GM19324 (cell line): ENCODE measurements around the gene KASH5.
"Not testable (repeated sequence)": the region's sequence is repeated elsewhere in the genome, so short reads cannot be mapped to it uniquely, and the experiment has no call there.

Experiments used
- ATAC-seq: cut with Tn5 transposase; IDR thresholded peaks from one replicate; pipeline ENCODE4 v1.9.1; 2021; ENCODE audit warnings: mild to moderate bottlenecking, moderate library complexity; ENCODE audit not compliant: unreplicated experiment, low FRiP score

KASH5 gene

DNA sequence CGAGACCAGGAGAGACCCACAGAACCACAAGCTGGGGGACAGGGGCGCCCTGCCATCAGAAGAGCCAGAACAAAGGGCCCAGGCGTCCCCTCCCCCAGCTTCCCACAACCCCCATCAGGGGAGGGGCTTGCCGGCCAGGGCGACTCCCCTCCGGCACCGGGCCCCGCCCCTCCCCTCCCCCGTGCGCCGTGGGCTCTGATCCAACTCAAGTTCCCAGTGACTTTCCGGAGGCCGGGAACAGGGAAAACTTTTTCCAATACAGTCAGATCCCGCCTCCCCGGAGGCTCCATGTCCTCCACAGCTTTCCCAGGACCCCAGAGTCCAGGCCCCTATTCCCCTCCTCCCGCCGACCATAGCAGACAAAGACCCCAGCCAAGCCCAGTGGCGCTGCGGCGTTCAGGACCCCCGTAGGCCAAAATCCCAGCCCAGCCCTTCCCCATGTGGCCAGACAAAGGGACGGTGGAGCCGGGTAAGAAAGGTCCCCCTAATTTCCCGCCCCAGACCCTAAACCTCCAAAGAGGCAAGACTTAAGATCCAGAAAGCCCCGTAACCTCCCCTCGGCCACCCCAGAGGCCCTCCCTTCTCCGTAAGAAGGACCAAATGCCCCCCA is 26.5 kb upstream of the KASH5 start:
- ATAC-seq, result no peak

DNA sequence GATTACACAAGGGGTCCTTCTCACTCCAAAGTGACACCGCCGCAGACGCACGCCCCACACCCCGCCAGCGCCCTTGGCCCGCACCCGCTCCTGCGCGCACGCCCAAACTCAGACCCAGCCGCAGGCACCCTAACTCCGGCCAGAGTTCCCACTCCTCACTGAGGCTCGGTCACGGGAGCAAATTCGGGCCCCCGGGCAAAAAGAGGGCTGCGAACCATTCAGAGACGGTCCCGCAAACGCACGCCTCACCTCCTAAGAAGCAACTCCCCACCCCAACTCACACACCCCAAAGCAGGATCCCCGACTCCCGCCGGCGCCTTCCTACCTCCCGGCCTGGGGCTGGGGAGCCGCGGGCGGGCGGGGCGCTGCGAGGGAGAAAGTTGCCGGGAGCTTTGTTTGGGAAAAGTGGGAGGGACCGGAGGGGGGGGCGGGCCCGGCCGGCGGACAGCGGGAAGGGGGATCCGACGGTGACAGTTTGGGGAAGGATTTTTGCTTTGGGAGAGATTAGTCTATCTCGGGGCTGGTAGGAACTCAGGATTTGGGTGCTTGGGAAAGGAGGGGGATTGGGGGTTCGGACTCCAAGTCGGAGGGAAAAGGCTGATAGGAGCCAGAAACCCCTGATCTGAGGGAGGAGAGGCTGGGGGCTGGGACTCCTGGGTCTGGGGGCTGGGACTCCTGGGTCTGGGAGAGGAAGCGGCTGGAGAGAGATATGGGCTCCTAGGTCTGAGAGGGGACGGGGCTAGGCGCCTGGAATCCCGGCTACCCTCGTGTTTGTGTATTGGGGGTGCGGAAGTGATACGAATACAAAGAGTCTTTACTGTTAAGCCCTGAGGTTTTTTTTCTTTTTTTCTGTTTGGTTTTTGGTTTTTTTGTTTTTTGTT is 25.8 kb upstream of the KASH5 start, which contains the start of gene TEAD2:
Gene TEAD2 (minus strand): TSS at position 369 of the 881 bp plus-strand sequence. CDS start 2,341 bp downstream, outside the sequence.
- ATAC-seq, result no peak

DNA sequence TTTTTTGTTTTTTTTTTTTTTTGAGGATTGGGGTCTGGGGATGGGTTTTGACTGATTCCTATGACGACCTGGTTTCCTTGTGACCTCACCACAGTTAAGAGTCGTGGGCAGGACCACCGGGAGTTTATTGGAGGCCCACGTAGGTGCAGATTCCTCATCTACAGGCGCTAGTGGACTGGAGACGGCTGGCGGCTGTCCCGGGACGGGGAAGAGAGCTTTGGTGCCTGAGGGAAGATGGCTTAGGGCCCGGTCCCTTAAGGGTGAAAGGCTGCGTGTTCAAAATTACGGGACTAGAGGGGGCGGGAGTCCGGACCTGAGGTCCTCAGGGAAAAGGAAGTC is 25.2 kb upstream of the KASH5 start:
- ATAC-seq, result no peak

GRCh38 chr19:49363268-49364082 is 24.6 kb upstream of the KASH5 start, which contains the start of gene DKKL1:
TSS of gene DKKL1 (plus strand) at chr19:49363877. CDS start at chr19:49363999, 122 bp downstream.
- ATAC-seq, result no peak

DNA sequence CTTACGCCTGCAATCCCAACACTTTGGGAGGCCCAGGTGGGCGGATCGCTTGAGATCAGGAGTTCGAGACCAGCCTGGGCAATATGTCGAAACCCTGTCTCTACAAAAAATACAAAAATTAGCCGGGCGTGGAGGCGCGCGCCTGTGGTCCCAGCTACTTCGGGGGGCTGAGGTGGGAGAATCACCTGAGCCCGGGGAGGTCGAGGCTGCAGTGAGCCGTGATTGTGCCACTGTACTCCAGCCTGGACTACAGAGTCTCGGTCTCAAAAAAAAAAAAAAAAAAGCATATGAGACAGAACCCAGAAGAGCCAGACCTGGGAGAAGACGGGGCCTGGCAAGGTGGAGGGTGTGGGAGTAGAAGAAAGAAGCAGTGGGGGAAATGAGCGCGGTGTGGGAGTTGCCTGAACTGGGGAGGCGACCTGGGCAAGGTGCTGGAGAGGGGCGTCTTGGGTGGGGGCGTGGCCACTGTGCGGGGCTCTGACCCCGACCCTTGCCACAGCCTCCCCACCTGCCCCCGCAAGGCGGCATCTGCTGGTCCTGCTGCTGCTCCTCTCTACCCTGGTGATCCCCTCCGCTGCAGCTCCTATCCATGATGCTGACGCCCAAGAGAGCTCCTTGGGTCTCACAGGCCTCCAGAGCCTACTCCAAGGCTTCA is 23.8 kb upstream of the KASH5 start:
- no peak for ATAC-seq

GRCh38 chr19:49366110-49366509 is 21.9 kb upstream of the KASH5 start:
- no peak for ATAC-seq

GRCh38 chr19:49368711-49369358 is 19.2 kb upstream of the KASH5 start:
- no peak for ATAC-seq

DNA sequence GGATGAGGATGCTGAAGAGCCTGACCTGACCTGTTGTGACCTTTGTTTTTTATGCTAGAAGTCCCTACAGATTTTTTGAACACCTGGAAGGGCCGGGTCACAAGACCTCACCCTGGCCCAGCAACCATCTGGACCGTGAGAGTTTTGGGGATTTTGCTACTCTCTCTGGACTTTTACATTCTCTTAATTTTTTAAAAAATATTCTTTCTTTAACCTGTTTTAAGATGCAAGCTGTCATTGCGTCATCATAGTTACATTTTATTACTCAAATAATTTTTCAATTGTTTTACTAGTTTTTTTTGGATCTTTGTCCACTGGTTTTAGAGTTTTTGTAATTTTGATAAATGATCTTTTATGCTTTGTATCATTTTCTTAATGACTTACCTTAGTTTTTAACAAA is 16.9 kb upstream of the KASH5 start:
- ATAC-seq, result no peak

DNA sequence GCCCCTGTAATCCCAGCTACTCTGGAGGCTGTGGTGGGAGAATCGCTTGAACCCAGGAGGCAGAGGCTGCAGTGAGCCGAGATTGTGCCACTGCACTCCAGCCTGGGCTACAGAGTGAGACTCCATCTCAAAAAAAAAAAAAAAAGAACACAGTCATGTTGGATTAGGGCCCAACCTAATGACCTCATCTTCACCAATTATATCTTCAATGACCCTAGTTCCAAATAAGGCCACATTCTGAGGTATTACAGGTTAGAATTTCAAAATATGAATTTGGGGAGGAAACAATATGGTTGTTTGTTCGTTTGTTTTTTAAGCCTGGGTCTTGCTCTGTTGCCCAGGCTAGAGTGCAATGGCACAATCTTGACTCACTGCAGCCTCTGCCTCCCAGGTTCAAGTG is 14.9 kb upstream of the KASH5 start:
- not testable (repeated sequence) for ATAC-seq

DNA sequence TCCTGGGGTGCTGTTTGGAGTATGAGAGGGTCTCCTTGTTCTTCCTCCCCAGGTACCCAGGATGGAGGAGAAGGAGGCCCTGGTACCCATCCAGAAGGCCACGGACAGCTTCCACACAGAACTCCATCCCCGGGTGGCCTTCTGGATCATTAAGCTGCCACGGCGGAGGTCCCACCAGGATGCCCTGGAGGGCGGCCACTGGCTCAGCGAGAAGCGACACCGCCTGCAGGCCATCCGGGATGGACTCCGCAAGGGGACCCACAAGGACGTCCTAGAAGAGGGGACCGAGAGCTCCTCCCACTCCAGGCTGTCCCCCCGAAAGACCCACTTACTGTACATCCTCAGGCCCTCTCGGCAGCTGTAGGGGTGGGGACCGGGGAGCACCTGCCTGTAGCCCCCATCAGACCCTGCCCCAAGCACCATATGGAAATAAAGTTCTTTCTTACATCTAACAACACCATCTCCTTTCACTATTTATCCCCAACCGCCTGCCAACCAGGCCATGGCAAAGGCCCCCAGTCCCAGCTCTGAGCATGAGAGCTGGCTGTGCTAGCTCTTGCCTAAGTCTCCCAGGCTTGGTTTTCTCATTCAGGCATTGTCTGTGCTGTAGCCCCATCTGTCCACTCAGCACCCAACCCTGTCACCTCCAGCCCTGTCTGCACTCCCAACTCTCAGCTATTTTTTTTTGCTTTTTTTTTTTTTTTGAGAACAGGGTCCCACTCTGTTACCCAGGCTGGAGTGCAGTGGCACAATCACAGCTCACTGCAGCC is 13.2 kb upstream of the KASH5 start:
- ATAC-seq, result no peak

DNA sequence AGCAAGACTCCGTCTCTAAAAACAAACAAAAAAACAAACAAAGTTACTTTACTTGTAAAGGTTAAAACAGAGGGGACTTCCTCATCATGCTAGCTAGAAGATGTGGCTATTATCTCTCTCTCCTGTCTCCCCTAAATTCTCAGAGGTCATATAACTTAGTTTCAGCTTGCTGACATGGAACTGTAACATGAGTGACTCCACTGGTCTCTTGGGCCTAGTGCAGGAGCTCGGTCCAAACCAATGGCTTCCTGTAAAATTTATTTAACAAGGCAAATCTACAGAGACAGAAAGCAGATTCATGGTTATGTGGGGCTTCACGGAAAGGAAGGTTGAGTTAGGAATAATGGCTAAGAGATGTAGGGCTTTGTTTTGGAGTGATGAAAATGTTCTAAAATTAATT is 9.5 kb upstream of the KASH5 start:
- ATAC-seq, result no peak

DNA sequence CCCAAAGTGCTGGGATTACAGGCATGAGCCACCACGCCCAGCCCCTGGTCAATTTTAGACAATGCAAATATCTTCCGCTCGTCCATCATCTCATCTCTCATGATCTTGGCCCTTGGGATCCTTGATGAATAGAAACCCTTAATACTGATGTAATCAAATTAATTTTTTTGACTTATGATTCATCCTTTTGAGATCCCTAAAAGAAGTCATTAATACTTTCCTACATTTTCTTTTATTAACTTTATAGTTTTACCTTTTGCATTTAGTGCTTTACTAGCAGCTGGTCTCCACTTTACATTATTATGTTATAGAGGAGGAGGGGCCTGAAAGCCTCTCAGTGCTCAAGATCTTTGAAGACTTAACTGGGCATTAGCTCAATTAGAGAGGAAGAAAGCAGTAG is 7.7 kb upstream of the KASH5 start:
- ATAC-seq, result no peak

DNA sequence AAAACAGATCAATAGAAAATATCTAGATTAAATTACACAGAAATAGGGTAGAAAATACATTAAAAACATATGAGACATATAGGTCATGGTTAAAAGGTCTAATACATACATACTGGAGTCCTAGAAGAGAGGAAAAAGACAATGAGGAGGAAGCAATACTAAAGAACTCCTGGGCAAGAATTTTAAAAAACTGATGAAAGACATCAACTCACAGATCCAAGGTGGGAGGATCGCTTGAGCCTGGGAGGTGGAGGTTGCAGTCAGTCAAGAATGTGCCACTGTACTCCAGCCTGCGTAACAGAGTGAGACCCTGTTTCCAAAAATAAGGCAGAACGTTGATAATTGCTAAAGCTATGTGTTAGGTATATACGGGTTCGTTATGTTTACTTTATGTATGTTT is 5.4 kb upstream of the KASH5 start:
- no peak for ATAC-seq

DNA sequence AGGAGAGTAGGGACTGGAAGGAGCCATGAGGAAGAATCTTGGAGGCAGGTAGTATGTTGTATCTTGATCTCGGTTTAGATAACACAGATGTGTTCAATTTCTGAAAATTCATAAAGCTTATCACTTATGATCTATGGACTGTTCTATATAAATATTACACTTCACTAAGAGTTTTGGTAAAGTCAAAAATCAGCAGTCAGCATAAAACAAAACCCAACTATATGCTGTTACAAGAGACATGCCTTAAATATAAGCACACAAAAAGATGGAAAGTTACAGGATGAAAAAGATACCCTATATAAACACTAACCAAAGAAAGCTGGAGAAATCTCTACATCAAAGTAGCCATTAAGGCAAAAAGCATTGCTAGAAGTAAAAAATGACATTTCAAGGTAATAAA is 4.5 kb upstream of the KASH5 start:
- ATAC-seq, result no peak

DNA sequence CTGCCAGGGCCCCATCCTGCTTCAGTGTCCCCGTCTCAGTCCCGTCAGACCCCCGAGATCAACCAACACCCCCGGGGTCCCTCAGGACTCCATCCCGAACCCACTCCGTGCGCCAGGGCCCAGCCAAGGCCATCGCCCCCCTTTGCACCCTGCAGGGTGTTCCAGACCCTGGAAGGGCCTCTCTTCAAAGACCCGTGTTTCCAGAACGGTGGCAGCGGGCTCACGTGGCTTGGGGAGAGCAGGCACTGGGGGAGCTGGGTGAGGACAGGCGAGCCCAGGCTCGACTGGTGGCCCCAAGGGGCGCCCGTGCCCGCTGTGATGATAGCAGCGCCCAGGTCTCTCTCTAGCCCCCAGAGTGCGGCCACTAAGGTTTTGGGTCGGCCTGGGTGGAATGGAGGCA is 1.4 kb downstream of the KASH5 start:
- ATAC-seq, result no peak

- ATAC-seq, result no peak
Measured at GRCh38 chr19:49390131-49390928, 2.3 kb downstream of the KASH5 start.

DNA sequence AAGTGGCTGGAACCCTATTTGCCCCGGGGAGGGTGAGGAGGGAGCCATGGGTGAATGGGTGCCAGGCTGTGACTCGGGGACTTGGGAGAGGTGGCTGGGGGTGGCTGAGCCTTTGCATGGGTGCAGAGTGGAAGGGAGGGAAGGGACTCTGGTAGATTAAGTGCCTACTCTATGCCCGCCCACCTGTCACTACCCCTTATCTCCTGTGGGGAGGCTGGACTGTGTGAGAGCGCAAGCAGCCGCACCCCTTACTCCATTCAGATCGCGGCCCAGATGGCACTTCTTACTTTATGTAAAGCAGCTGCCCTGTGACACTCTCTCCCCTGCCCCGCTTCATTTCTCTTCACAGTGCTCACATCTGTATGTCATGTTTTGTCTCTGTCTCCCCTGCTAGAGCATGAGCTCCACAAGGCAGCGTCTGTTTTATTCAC is 2.9 kb downstream of the KASH5 start:
- ATAC-seq, result no peak

DNA sequence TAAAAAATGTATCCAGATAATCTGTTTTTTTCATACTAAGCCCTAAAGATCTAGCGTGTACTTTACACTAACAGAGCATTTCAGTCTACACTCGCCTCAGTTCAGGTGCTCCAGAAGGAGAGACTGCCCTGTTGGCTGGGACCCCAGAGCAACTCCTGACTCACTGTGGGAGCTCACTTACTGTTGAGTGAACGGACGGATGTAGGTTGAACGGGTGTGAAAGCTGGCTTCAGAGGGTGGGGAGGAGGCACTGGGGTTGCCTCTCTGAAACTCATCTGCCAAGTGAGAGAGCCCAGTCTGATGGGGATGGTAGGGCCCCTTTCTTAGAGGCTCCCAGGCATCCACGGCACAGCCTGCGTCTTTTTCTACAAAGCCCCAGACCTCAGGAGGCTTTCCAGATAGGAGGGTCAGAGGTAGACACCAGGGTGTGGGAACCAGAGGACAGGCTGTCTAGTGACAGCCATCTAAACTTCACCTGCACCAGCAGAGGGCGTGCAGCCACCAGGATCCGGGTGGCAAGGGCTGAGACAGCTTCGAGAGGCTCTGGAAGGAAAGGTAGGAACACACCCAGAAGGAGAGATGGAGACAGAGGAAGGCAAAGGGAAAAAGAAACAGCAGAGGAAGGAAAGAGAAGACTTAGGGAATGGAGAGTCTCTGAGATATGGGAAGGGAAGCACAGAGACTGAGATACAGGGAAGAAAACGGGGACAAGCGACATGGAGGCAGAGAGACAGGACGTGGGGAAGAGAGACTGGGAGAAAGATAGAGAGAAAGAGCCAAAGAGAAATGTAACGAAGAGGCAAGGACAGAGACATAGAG is 3.7 kb downstream of the KASH5 start:
- ATAC-seq, result peak; percentile 57
